Progenitor cell of endocrine pancreas (in vitro differentiated cells): ENCODE data around the gene CPNE4. TPM values are rescaled to one million over a fixed set of nuclear protein-coding genes. Genes with fewer than 3 reads are reported as not detected.

ENCODE experiments used
- DNase-seq: peaks from one replicate; pipeline ENCODE4 v3.0.0; 2021; ENCODE audit warnings: low spot score; ENCODE audit not compliant: unreplicated experiment
- H3K27ac Mint-ChIP-seq: 2 replicates; pipeline ENCODE4 v1.8.0; 2021; ENCODE audit warnings: mild to moderate bottlenecking, moderate library complexity, mixed read lengths
- H3K27me3 Mint-ChIP-seq: 2 replicates; pipeline ENCODE4 v1.8.0; 2021; ENCODE audit warnings: mixed read lengths
- H3K36me3 Mint-ChIP-seq: 2 replicates; pipeline ENCODE4 v1.8.0; 2022; ENCODE audit warnings: mixed read lengths; ENCODE audit not compliant: insufficient read depth
- H3K4me1 Mint-ChIP-seq: 2 replicates; pipeline ENCODE4 v1.8.0; 2021; ENCODE audit warnings: low read depth, mixed read lengths
- H3K4me3 Mint-ChIP-seq: 2 replicates; pipeline ENCODE4 v1.8.0; 2021; ENCODE audit warnings: low read depth, mild to moderate bottlenecking, moderate library complexity, mixed read lengths
- H3K9me3 Mint-ChIP-seq: 2 replicates; pipeline ENCODE4 v1.8.0; 2021; ENCODE audit warnings: low read depth, mixed read lengths
- CTCF ChIP-seq: fragments of 200-600 bp; sonication (generic); IDR thresholded peaks from one replicate; pipeline ENCODE4 v1.5.0; 2021; ENCODE audit warnings: antibody characterized with exemption, mild to moderate bottlenecking; ENCODE audit not compliant: unreplicated experiment
- total RNA-seq: library from RNA; stranded (reverse); gene quantifications from 2 replicates; pipeline ENCODE4 v1.2.1, GENCODE V29; 2021

The CPNE4 gene
- total RNA-seq, 1 donor from 2014 or later: 5.5 TPM

DNA sequence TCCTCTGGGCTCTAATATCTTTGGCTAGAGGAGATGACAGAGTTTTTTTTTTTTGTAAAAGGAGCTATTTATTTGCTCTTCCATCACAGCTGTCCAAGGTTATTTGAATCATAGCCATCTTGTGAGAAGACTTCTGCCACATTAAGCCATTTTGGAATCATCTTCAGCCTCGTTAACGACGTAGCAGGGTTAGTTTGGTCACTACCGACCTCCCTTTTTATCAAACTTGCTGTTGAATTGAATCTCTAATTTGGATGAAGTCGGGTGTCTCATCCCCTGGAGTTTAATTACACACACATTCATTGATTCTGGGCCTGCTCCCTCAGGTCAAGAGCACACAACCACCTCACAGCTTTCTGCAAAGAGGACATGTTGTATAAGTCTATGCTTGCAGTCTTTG is 238.7 kb downstream of the CPNE4 start:
- Mint-ChIP-seq H3K36me3 (no peaks in the 10 kb centered on the region), H3K4me3 (no peak overlapping the region), H3K9me3 (no peaks in the 10 kb centered on the region), H3K27ac (no peak overlapping the region), H3K4me1 (peaks cover 7% of the 10 kb centered on the region), H3K27me3 (peaks cover 3% of the 10 kb centered on the region)
- TF ChIP-seq CTCF: no peak
- DNase-seq: no peak

GRCh38 chr3:131795390-131796090 is 239.3 kb downstream of the CPNE4 start:
- Mint-ChIP-seq H3K4me3 (no peak overlapping the region), H3K4me1 (peaks cover 7% of the 10 kb centered on the region), H3K36me3 (no peaks in the 10 kb centered on the region), H3K9me3 (no peaks in the 10 kb centered on the region), H3K27ac (peak overlapping the region; percentile 14), H3K27me3 (peaks cover 3% of the 10 kb centered on the region)
- no peak for DNase-seq
- no peak for TF ChIP-seq CTCF

DNA sequence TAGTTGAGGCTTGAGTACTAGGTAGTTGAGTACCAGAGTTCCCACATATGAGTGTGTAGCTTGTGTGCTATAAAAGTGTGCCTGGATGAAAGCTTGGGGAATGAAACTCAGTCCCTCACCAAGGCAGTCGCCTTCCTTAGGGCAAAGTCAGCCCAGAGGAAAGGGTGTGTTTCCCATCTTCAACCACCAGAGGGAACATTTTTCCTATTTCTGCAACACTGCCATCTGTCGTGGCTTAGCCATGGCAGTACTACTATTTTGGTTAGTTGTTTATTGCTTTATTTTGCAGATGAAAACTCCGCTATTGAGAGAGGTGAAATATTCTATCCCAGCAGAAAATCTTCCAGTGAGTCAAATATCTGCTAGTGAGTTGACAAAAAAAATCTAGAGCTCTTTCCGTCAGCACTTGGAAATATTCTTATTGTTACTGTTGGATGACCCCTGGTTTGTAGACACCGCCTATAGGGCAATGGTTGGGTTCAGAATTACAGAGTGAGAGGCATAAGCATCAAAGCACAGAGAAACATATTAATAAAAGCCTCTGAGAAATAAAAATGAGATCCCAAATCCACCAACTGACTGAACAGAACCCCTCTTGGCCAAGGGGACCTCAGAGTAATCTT is 239.9 kb downstream of the CPNE4 start:
- Mint-ChIP-seq H3K9me3 (no peaks in the 10 kb centered on the region), H3K36me3 (no peaks in the 10 kb centered on the region), H3K27me3 (peaks cover 3% of the 10 kb centered on the region), H3K4me1 (peaks cover 7% of the 10 kb centered on the region), H3K27ac (no peak overlapping the region), H3K4me3 (no peak overlapping the region)
- peak; percentile 86 for TF ChIP-seq CTCF
- DNase-seq: peak; percentile 11

DNA sequence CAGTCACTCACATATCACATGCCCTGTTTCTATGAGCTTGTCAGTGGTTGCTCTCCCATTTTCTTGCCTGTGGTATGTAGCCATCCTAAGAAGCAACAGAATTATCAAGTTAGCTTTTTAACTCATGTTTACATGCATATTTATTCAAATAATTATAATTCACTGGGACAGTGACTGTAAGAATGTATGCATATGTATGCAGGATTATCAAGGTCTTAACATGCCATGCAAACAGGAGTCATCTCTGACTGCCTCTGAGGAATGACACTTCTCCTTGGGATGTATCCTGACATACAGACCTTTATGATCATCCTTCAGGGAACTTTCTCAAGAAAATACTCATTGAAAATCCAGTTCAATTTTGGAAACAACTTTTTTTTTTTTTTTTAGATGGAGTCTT is 240.9 kb downstream of the CPNE4 start:
- no peak for TF ChIP-seq CTCF
- Mint-ChIP-seq H3K27me3 (peaks cover 3% of the 10 kb centered on the region), H3K27ac (no peak overlapping the region), H3K4me3 (no peak overlapping the region), H3K9me3 (no peaks in the 10 kb centered on the region), H3K4me1 (peaks cover 7% of the 10 kb centered on the region), H3K36me3 (no peaks in the 10 kb centered on the region)
- DNase-seq: no peak

- H3K27ac Mint-ChIP-seq: no peak overlapping the region
- no peaks in the 10 kb centered on the region for H3K9me3 Mint-ChIP-seq
- no peaks in the 10 kb centered on the region for H3K36me3 Mint-ChIP-seq
- H3K4me3 Mint-ChIP-seq: no peak overlapping the region
- TF ChIP-seq CTCF: no peak
- DNase-seq: no peak
- H3K27me3 Mint-ChIP-seq: no peaks in the 10 kb centered on the region
- no peaks in the 10 kb centered on the region for H3K4me1 Mint-ChIP-seq
These were observed 245.6 kb downstream of the CPNE4 start for GRCh38 chr3:131789188-131789587.
